Immature natural killer cell (primary cell): ENCODE measurements around the gene ACTR3. TPM values are rescaled to one million over a fixed set of nuclear protein-coding genes. Genes with fewer than 3 reads are reported as not detected.

Source experiments
- DNase-seq, 3 donors: peaks; one replicate each; pipeline ENCODE4 v3.0.0; 2022; ENCODE audit warnings: mixed read lengths in 1 of 3
- H3K27ac Mint-ChIP-seq, 6 donors: one replicate each; pipeline ENCODE4 v1.8.0; 2020; ENCODE audit warnings: mixed read lengths in 6 of 6, mild to moderate bottlenecking in 5 of 6, inconsistent platforms in 4 of 6, moderate library complexity in 3 of 6
- H3K27me3 Mint-ChIP-seq, 3 donors: one replicate each; pipeline ENCODE4 v1.8.0; 2020 to 2021; ENCODE audit warnings: low read depth in 3 of 3, mild to moderate bottlenecking in 3 of 3, mixed read lengths in 3 of 3, moderate library complexity in 3 of 3, inconsistent platforms in 1 of 3
- H3K36me3 Mint-ChIP-seq, 3 donors: one replicate each; pipeline ENCODE4 v1.8.0; 2020; ENCODE audit warnings: mixed read lengths in 3 of 3, inconsistent platforms in 2 of 3, mild to moderate bottlenecking in 2 of 3
- H3K4me1 Mint-ChIP-seq, 2 donors: one replicate each; pipeline ENCODE4 v1.8.0; 2020; ENCODE audit warnings: inconsistent platforms in 2 of 2, mild to moderate bottlenecking in 2 of 2, mixed read lengths in 2 of 2, moderate library complexity in 1 of 2
- H3K4me3 Mint-ChIP-seq, 5 donors: one replicate each; pipeline ENCODE4 v1.8.0; 2020; ENCODE audit warnings: mild to moderate bottlenecking in 5 of 5, mixed read lengths in 5 of 5, inconsistent platforms in 3 of 5, moderate library complexity in 3 of 5
- H3K9me3 Mint-ChIP-seq, 6 donors: one replicate each; pipeline ENCODE4 v1.8.0; 2020; ENCODE audit warnings: mild to moderate bottlenecking in 6 of 6, mixed read lengths in 6 of 6, inconsistent platforms in 4 of 6, moderate library complexity in 3 of 6
- polyA plus RNA-seq, 3 donors: library from polyadenylated mRNA; unstranded; fragments of 300-500 nt; fragmentation: Illumina TruSeq; gene quantifications; one replicate each; pipeline ENCODE4 v1.2.3, GENCODE V29; 2021

The ACTR3 gene
- polyA plus RNA-seq, 3 donors from 2014 or later = 501 to 732 (median 726) TPM

- H3K27ac Mint-ChIP-seq = peak overlapping the region; percentile 51 to 81 (median 74)
- peaks cover 0 to 3% (median 0%) of the 10 kb centered on the region in 3 donors for H3K36me3 Mint-ChIP-seq
- no peaks in the 10 kb centered on the region for H3K9me3 Mint-ChIP-seq
- no peak overlapping the region for H3K4me3 Mint-ChIP-seq
- no peaks in the 10 kb centered on the region for H3K27me3 Mint-ChIP-seq
- DNase-seq = no peak
- peaks cover 17 to 52% of the 10 kb centered on the region in 2 donors for H3K4me1 Mint-ChIP-seq
Measured at GRCh38 chr2:113966832-113967231, 76.9 kb downstream of the ACTR3 start.

- Mint-ChIP-seq H3K27ac (peak overlapping the region in 5 of 6 donors; percentile 51 to 81 (median 75)), H3K9me3 (no peaks in the 10 kb centered on the region)
Measured at GRCh38 chr2:113967272-113967671, 77.4 kb downstream of the ACTR3 start.

DNA sequence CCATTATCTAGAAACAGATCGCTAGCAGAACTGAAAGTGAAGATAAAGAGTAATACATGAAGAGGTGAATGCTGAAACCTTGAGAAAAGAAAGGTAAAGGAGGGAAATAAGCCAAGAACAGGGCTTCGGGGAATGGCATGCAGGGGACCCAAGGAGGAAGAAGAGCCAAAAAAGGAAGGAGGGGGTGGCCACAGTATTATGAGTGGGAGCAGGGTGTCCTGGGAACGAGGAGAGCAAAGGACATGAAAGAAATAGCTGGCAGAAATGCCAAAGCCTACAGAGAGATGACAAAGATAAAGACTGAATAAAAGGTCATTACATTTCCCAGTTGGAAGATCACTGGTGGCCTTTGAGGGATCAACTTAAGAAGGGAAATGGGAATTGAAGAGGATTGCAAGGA lies 82.9 kb downstream of the ACTR3 start:
- H3K27ac Mint-ChIP-seq = peak overlapping the region in 4 of 6 donors; percentile 40 to 83 (median 60)
- peaks cover 3 to 22% (median 6%) of the 10 kb centered on the region in 3 donors for H3K36me3 Mint-ChIP-seq
- no peak for DNase-seq
- H3K9me3 Mint-ChIP-seq = no peaks in the 10 kb centered on the region
- H3K4me1 Mint-ChIP-seq = peaks cover 14 to 25% of the 10 kb centered on the region in 2 donors
- no peak overlapping the region for H3K4me3 Mint-ChIP-seq
- peaks cover 0 to 1% (median 0%) of the 10 kb centered on the region in 3 donors for H3K27me3 Mint-ChIP-seq

More at GRCh38 chr2:113967272-113967671, 77.4 kb downstream of the ACTR3 start:
- Mint-ChIP-seq H3K36me3 (peaks cover 0 to 3% (median 3%) of the 10 kb centered on the region in 3 donors), H3K4me3 (no peak overlapping the region), H3K4me1 (peaks cover 17 to 52% of the 10 kb centered on the region in 2 donors), H3K27me3 (no peaks in the 10 kb centered on the region)
- DNase-seq = no peak

- Mint-ChIP-seq H3K36me3 (peaks cover 3 to 22% (median 6%) of the 10 kb centered on the region in 3 donors), H3K9me3 (peaks cover 0 to under 1% (median 0%) of the 10 kb centered on the region in 6 donors), H3K27ac (peak overlapping the region in 1 of 6 donors; percentile 37), H3K4me3 (no peak overlapping the region), H3K27me3 (peaks cover 0 to 1% (median under 1%) of the 10 kb centered on the region in 3 donors), H3K4me1 (peaks cover 10 to 14% of the 10 kb centered on the region in 2 donors)
- DNase-seq = no peak
Measured at GRCh38 chr2:113973810-113974209, 83.9 kb downstream of the ACTR3 start.

DNA sequence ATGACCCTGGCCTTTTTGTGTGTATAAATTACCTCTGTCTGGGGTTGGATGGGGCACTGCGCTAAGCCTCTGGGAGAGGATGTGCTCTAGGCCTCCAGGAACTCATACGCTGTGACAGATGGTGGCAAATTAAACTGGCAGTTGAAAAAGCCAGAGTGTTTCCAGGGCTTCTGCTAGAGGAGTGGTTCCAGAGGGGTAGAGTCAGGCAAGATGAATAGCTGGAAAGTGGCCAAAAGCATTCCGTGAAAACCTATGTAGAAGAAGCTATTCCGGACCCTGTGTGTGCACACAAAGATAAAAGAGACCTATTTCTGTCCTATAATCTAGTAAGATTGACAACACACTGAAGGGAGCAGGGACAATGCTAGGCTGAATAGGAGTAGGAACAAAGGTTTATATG lies 84.8 kb downstream of the ACTR3 start:
- Mint-ChIP-seq H3K36me3 (peaks cover 6 to 22% (median 6%) of the 10 kb centered on the region in 3 donors), H3K4me3 (no peak overlapping the region), H3K9me3 (peaks cover 0 to 3% (median 0%) of the 10 kb centered on the region in 6 donors), H3K4me1 (peaks cover 10 to 12% of the 10 kb centered on the region in 2 donors), H3K27me3 (peaks cover 0 to 3% (median 2%) of the 10 kb centered on the region in 3 donors), H3K27ac (peak overlapping the region in 3 of 6 donors; percentile 21 to 53 (median 34))
- no peak for DNase-seq

- Mint-ChIP-seq H3K27ac (peak overlapping the region; percentile 3 to 74 (median 46)), H3K4me1 (peaks cover 10 to 14% of the 10 kb centered on the region in 2 donors), H3K36me3 (peaks cover 6 to 26% (median 6%) of the 10 kb centered on the region in 3 donors), H3K27me3 (peaks cover 0 to 3% (median 2%) of the 10 kb centered on the region in 3 donors), H3K9me3 (peaks cover 0 to 3% (median 0%) of the 10 kb centered on the region in 6 donors), H3K4me3 (no peak overlapping the region)
- no peak for DNase-seq
Measured at GRCh38 chr2:113976277-113976928, 86.5 kb downstream of the ACTR3 start.

DNA sequence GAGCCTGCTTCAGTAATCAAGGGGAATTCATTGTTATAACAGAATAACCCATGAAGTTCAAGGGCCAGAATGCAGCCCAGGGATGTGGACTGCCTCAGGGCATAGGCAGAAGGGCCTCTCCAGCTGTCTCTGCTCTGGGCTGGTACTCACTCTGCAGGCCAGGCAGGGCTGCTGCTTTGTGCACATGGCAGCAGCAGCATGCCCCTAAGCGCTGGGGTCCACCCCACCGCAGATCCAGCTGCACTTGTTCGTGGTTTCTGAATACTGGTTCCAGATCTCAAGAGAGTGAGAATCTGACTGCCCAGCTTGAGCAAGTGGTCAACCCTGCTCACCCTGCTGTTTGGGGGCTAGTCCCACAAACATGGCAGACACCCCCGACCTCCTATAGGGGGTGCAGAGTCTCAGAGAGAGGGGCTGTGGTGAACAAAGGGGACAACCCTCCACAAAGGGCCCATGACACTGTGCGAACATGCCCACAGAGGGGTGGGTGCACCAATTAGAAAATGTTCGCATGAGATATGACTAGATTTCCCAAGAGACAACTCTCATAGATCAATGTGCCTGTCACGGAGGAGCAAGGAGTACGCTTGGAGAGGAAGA lies 87.3 kb downstream of the ACTR3 start:
- H3K27ac Mint-ChIP-seq = peak overlapping the region in 3 of 6 donors; percentile 74 to 79 (median 74)
- H3K27me3 Mint-ChIP-seq = peaks cover 0 to 3% (median 2%) of the 10 kb centered on the region in 3 donors
- H3K9me3 Mint-ChIP-seq = peaks cover 0 to 3% (median 0%) of the 10 kb centered on the region in 6 donors
- DNase-seq = no peak
- H3K36me3 Mint-ChIP-seq = peaks cover 6 to 24% (median 6%) of the 10 kb centered on the region in 3 donors
- H3K4me3 Mint-ChIP-seq = peak overlapping the region in 1 of 5 donors; percentile 22
- H3K4me1 Mint-ChIP-seq = peaks cover 10 to 14% of the 10 kb centered on the region in 2 donors

GRCh38 chr2:113977660-113978523 lies 88.0 kb downstream of the ACTR3 start:
- Mint-ChIP-seq H3K27me3 (peaks cover 0 to 3% (median 2%) of the 10 kb centered on the region in 3 donors), H3K9me3 (peaks cover 0 to 3% (median 0%) of the 10 kb centered on the region in 6 donors), H3K4me3 (no peak overlapping the region), H3K27ac (peak overlapping the region in 4 of 6 donors; percentile 34 to 79 (median 50)), H3K4me1 (peaks cover 4 to 11% of the 10 kb centered on the region in 2 donors), H3K36me3 (peaks cover 8 to 18% (median 9%) of the 10 kb centered on the region in 3 donors)
- no peak for DNase-seq

DNA sequence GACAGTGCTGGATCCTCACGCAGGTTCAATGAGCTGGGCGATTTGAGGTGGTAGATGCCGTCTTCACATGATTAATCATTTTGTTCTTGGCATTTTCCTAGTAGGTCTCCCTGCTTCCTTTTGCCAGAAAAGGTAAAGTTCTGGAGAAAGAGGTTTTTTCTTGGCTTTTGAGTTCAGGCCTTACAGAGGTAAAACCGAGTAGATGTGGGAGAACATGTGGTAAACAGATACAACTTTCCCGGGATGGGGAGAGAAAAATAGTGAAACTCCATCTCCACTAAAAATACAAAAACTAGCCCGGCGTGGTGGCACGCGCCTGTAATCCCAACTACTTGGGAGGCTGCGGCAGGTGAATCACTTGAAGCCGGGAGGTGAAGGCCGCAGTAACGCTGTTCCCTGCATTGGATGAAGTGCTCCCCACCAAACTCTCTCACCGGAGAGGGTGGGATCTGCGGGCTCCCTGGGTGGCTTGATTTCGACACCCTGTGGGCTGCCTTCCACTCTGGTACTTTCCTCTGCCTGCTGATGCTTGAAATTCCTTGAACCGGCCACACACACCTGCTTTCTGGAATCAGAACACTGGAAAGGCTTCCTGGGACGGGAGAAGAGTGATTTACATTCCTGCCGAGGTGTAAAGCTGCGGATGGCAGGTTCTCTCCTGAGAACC lies 88.8 kb downstream of the ACTR3 start:
- peaks cover 0 to 3% (median 2%) of the 10 kb centered on the region in 3 donors for H3K27me3 Mint-ChIP-seq
- peak overlapping the region in 3 of 6 donors; percentile 18 to 78 (median 34) for H3K27ac Mint-ChIP-seq
- H3K36me3 Mint-ChIP-seq = peaks cover 4 to 19% (median 15%) of the 10 kb centered on the region in 3 donors
- DNase-seq = no peak
- H3K9me3 Mint-ChIP-seq = peaks cover 0 to 3% (median 0%) of the 10 kb centered on the region in 6 donors
- H3K4me1 Mint-ChIP-seq = peaks cover 0 to 9% of the 10 kb centered on the region in 2 donors
- no peak overlapping the region for H3K4me3 Mint-ChIP-seq

DNA sequence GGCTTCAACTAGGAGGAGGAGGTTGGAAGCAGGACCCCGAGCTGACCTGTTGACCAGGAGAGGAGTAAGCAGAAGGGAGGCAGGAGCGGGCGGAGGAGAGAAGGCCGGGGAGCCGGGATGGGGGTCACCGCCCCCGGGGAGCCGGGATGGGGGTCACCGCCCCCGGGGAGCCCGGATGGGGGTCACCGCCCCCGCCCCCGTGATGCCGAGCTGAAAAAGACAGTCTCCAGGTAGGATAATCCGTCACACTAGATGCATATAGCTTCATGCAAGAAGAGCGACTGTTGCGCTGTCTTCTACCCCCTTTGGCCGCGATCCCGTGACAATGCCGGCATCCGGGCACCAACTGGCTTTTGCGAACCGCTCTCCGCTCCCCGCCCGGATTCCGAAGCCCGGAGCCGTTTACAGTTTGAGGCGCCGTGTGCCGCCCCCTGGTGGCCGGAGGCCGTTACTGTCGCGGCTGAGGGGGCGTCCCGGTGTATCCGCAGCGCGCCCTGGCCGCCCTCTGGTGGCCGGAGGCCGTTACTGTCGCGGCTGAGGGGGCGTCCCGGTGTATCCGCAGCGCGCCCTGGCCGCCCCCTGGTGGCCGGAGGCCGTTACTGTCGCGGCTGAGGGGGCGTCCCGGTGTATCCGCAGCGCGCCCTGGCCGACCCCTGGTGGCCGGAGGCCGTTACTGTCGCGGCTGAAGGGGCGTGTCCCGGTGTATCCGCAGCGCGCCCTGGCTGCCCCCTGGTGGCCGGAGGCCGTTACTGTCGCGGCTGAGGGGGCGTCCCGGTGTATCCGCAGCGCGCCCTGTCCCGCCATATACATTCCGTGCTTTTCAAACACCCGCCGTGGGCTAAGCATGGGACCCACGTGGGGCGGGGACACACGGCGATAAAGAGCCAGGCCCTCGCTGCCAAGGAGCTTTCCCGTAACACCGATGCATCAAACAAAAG lies 89.6 kb downstream of the ACTR3 start:
- Mint-ChIP-seq H3K9me3 (peaks cover 0 to 3% (median 0%) of the 10 kb centered on the region in 6 donors), H3K36me3 (peaks cover 4 to 23% (median 19%) of the 10 kb centered on the region in 3 donors), H3K27me3 (peaks cover 0 to 3% (median 2%) of the 10 kb centered on the region in 3 donors), H3K27ac (peak overlapping the region in 1 of 6 donors; percentile 78), H3K4me1 (peaks cover 0 to 9% of the 10 kb centered on the region in 2 donors), H3K4me3 (no peak overlapping the region)
- DNase-seq = peak; percentile 27 to 44 (median 28)

DNA sequence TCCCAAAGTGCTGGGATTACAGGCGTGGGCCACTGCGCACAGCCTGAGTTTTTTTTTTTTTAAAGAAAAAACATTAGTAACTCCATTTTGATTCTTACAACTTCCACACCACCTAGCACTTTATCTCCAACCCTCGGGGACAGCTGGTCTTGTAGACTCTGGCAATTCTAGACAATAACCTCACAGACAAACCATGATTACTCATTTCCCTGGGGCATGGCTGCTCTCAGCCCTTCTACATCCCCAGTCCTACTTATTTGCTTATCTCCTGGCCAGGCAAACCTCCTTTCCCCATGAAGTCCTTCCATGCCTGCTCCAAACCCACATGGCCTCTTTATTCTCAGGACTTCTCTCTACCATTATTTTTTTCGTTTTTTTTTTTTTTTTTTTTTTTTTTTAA lies 91.1 kb downstream of the ACTR3 start:
- H3K36me3 Mint-ChIP-seq = peaks cover 7 to 32% (median 25%) of the 10 kb centered on the region in 3 donors
- H3K4me3 Mint-ChIP-seq = no peak overlapping the region
- peak overlapping the region in 1 of 6 donors; percentile 49 for H3K27ac Mint-ChIP-seq
- peaks cover 0 to 2% (median 2%) of the 10 kb centered on the region in 3 donors for H3K27me3 Mint-ChIP-seq
- peaks cover 0 to 8% of the 10 kb centered on the region in 2 donors for H3K4me1 Mint-ChIP-seq
- peaks cover 0 to 3% (median 0%) of the 10 kb centered on the region in 6 donors for H3K9me3 Mint-ChIP-seq
- no peak for DNase-seq
